Muscle layer of colon (tissue), 2 donors: Measurements from ENCODE around the gene ADIPOQ.
"Not testable (repeated sequence)": the region's sequence is repeated elsewhere in the genome, so short reads cannot be mapped to it uniquely, and the experiment has no call there.

Source experiments
- H3K27ac ChIP-seq: one replicate; pipeline ENCODE4 v1.7.0; 2013; ENCODE audit warnings: low read depth, mild to moderate bottlenecking, low read length, moderate library complexity
- H3K27me3 ChIP-seq, 2 donors: one replicate each; pipeline ENCODE4 v1.7.0; 2013; ENCODE audit warnings: low read length in 2 of 2, mild to moderate bottlenecking in 2 of 2; ENCODE audit not compliant: insufficient read depth in 2 of 2, control insufficient read depth in 1 of 2
- H3K36me3 ChIP-seq: one replicate; pipeline ENCODE4 v1.7.0; 2013; ENCODE audit warnings: mild to moderate bottlenecking, low read length; ENCODE audit not compliant: insufficient read depth
- H3K4me1 ChIP-seq: one replicate; pipeline ENCODE4 v1.7.0; 2013; ENCODE audit warnings: mild to moderate bottlenecking, low read length; ENCODE audit not compliant: insufficient read depth
- H3K4me3 ChIP-seq, 2 donors: one replicate each; pipeline ENCODE4 v1.7.0; 2013; ENCODE audit warnings: low read length in 2 of 2, low read depth in 1 of 2, mild to moderate bottlenecking in 1 of 2, moderate library complexity in 1 of 2
- H3K9ac ChIP-seq: one replicate; pipeline ENCODE4 v1.7.0; 2013; ENCODE audit warnings: low read length
- H3K9me3 ChIP-seq: one replicate; pipeline ENCODE4 v1.7.0; 2013; ENCODE audit warnings: mild to moderate bottlenecking, low read length
- donor health status: abdominal sarcoma.
- donor health status: Adenocarcinoma of cecum.

The ADIPOQ gene

DNA sequence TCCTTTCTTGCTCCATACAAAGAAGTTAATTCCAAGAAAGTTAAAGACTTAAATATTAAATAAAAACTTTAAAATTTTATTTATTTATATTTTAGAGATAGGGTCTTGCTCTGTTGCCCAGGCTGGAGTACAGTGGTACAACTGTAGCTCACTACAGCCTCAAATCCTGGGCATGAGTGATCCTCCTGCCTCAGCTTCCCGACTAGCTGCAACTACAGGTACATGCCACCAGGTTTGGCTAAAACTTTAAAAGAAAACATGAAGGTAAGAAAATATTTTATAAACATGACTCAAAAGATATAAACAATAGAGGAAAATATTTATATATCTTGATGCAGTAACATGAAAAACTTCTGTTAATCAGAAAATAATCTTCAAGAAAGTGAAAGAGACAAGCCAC, 33.2 kb downstream of the ADIPOQ start:
- Histone ChIP-seq H3K4me3 (no peak overlapping the region), H3K4me1 (no peaks in the 10 kb centered on the region), H3K9me3 (no peaks in the 10 kb centered on the region), H3K27me3 (no peaks in the 10 kb centered on the region), H3K9ac (no peak overlapping the region), H3K27ac (no peak overlapping the region), H3K36me3 (no peaks in the 10 kb centered on the region)

DNA sequence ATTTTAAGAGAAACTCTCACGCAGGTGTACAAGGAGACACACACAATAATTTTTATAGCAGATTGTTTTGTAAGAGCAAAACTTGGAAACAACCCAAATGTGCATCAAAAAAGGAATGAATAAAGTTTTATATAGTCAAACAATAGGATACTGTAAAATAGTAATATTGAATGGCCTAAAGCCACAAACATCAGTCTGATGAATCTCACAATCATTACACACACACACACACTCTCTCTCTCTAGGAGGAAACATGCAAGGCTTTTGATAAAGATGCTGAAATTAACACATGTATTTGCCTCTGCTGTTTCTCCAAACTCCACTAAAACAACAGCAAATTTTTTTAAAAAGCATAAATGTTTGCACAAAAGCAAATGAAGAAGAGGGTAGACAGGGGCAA, 37.3 kb downstream of the ADIPOQ start:
- Histone ChIP-seq H3K9me3 (no peaks in the 10 kb centered on the region), H3K27me3 (no peaks in the 10 kb centered on the region), H3K4me3 (no peak overlapping the region), H3K9ac (no peak overlapping the region), H3K27ac (no peak overlapping the region), H3K4me1 (no peaks in the 10 kb centered on the region), H3K36me3 (no peaks in the 10 kb centered on the region)

DNA sequence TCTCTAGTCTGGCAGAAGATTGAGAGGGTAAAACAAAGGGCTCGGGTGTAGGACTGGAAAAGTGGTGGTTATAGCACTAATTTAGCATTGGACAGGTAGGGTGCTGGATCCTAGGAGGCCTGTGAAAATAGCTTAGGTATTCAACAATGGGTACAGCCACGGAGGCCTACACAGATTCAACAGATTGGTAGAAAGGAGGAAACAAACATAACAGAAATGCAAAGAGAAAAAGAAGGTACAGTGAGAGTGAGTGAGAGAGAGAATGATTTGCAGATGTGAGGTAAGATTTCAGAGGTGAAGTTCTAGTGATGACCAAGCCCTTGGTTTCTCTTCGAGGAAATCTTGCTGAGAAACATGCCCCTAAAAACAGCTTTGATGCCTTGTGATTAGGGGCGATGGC, 37.9 kb downstream of the ADIPOQ start:
- Histone ChIP-seq H3K4me1 (no peaks in the 10 kb centered on the region), H3K27me3 (no peaks in the 10 kb centered on the region), H3K9me3 (no peaks in the 10 kb centered on the region), H3K4me3 (no peak overlapping the region), H3K27ac (no peak overlapping the region), H3K36me3 (no peaks in the 10 kb centered on the region), H3K9ac (no peak overlapping the region)

- no peak overlapping the region for H3K4me3 ChIP-seq
- no peaks in the 10 kb centered on the region for H3K36me3 ChIP-seq
- no peaks in the 10 kb centered on the region for H3K27me3 ChIP-seq
- no peaks in the 10 kb centered on the region for H3K9me3 ChIP-seq
- no peak overlapping the region for H3K27ac ChIP-seq
- H3K9ac ChIP-seq = no peak overlapping the region
- H3K4me1 ChIP-seq = no peaks in the 10 kb centered on the region
These were observed 39.6 kb downstream of the ADIPOQ start for GRCh38 chr3:186882150-186882524.

DNA sequence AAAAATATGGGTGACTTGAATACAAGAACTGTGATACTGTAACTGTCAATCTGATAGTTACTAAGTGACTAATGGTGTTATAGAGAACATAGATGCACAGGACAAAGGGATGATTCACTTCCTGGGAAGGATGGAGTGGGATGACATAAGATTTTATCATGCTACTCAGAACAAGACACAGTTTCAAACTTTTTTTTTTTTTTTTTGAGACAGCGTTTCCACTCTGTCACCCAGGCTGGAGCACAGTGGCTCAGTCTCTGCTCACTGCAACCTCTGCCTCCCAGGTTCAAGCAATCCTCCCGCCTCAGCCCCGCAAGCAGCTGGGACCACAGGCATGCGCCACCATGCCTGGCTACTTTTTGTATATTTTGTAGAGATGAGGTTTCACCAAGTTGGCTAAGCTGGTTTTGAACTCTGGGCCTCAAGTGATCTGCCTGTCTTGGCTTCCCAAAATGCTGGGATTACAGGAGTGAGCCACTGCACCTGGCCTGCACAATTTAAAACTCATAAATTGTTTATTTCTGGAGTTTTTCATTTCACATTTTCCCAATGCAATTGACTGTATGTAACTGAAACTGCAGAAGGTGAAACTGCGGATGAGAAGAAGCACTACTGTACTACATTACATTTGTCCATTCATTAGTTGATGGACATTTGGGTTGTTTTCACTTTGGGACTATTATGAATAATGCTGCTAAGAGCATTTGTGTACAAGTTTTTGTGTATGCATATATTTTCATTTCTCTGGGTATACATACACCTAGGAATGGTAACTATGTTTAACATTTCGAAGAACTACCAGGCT, 40.6 kb downstream of the ADIPOQ start:
- Histone ChIP-seq H3K4me3 (no peak overlapping the region), H3K27me3 (no peaks in the 10 kb centered on the region), H3K4me1 (no peaks in the 10 kb centered on the region), H3K36me3 (no peaks in the 10 kb centered on the region), H3K9ac (no peak overlapping the region), H3K9me3 (no peaks in the 10 kb centered on the region), H3K27ac (no peak overlapping the region)

- no peaks in the 10 kb centered on the region for H3K9me3 ChIP-seq
- H3K27ac ChIP-seq = no peak overlapping the region
- H3K4me1 ChIP-seq = no peaks in the 10 kb centered on the region
- H3K27me3 ChIP-seq = no peaks in the 10 kb centered on the region
- no peaks in the 10 kb centered on the region for H3K36me3 ChIP-seq
- H3K9ac ChIP-seq = no peak overlapping the region
- H3K4me3 ChIP-seq = no peak overlapping the region
These were observed 41.2 kb downstream of the ADIPOQ start for GRCh38 chr3:186883686-186884058.

DNA sequence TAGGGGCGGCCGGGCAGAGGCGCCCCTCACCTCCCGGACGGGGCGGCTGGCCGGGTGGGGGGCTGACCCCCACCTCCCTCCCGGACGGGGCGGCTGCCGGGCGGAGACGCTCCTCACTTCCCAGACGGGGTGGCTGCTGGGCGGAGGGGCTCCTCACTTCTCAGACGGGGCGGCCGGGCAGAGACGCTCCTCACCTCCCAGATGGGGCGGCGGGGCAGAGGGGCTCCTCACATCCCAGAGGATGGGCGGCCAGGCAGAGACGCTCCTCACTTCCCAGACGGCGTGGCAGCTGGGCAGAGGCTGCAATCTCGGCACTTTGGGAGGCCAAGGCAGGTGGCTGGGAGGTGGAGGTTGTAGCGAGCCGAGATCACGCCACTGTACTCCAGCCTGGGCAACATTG, 42.4 kb downstream of the ADIPOQ start:
- H3K9ac ChIP-seq, H3K27ac ChIP-seq, H3K4me3 ChIP-seq, H3K9me3 ChIP-seq, H3K4me1 ChIP-seq, H3K36me3 ChIP-seq, H3K27me3 ChIP-seq: not testable (repeated sequence)

DNA sequence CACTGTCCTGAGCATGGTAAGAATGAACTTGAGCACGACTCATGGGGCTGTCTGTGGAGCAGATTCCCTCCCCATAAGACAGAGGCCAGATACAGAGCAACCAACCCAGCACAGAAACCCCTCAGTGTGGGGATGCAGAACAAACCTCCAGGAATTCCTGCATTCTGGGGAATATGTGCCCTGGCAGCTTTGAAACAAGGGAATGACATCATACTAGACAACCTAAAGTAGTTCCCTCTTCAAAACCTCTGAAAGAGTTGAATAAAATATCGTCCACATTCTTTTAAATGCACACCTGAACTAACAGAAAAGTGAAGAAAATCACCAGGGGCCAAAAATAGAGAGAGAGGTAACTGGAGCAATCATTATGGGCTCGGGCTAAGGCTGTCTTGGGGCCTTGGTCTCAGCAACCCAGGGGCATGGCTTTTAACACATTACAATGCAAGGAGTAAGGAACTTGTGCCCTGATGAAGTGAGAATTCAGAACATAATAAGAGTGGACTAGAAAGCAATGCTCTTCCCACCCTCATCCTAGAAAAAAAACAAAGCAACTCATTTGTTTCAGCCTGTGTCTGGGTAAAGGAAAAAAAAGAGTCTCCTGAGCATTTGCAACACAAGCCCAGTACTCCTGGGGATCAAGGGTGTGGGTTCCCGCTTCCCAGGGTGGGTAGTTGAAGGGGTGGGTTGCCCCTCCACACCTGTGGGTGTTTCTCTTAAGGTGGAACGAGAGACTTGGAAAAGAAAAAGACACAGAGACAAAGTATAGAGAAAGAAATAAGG, 43.9 kb downstream of the ADIPOQ start:
- Histone ChIP-seq H3K9ac (no peak overlapping the region), H3K9me3 (no peaks in the 10 kb centered on the region), H3K4me3 (no peak overlapping the region), H3K36me3 (no peaks in the 10 kb centered on the region), H3K27ac (no peak overlapping the region), H3K4me1 (no peaks in the 10 kb centered on the region), H3K27me3 (no peaks in the 10 kb centered on the region)

- not testable (repeated sequence) for H3K4me1 ChIP-seq, H3K9ac ChIP-seq, H3K9me3 ChIP-seq, H3K27me3 ChIP-seq, H3K27ac ChIP-seq, H3K36me3 ChIP-seq, H3K4me3 ChIP-seq
These were observed 45.0 kb downstream of the ADIPOQ start for GRCh38 chr3:186887507-186887938.

- Histone ChIP-seq H3K4me1 (no peaks in the 10 kb centered on the region), H3K36me3 (no peaks in the 10 kb centered on the region), H3K27ac (no peak overlapping the region), H3K27me3 (no peaks in the 10 kb centered on the region), H3K9ac (no peak overlapping the region), H3K4me3 (no peak overlapping the region), H3K9me3 (no peaks in the 10 kb centered on the region)
These were observed 46.1 kb downstream of the ADIPOQ start for GRCh38 chr3:186888569-186888968.

GRCh38 chr3:186889698-186890097, 47.2 kb downstream of the ADIPOQ start:
- H3K36me3 ChIP-seq, H3K27ac ChIP-seq, H3K4me1 ChIP-seq, H3K9ac ChIP-seq, H3K9me3 ChIP-seq, H3K4me3 ChIP-seq, H3K27me3 ChIP-seq: not testable (repeated sequence)

DNA sequence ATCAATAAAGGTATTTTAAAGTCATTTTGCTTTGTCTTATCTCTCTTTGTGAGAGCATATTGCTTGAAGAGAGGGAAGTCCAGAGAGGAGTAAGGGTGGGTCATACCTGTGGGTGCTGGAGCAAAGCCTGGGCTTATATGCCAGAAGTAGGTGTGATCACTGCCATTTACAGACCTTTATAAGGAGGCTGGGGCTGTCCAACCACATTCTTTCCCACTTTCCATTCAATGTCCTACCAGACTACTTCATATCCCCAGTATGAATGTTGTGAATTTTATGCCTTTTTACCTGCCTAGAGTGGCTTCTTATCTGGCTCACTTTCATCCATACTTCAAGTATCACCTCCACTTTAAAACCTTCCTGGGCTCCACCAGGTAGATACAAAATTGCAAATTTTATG, 48.4 kb downstream of the ADIPOQ start:
- H3K4me3 ChIP-seq = no peak overlapping the region

More for the DNA sequence above, 48.4 kb downstream of the ADIPOQ start:
- no peaks in the 10 kb centered on the region for H3K9me3 ChIP-seq
- no peaks in the 10 kb centered on the region for H3K4me1 ChIP-seq
- H3K27ac ChIP-seq = no peak overlapping the region
- no peaks in the 10 kb centered on the region for H3K36me3 ChIP-seq
- H3K27me3 ChIP-seq = no peaks in the 10 kb centered on the region
- no peak overlapping the region for H3K9ac ChIP-seq
